AG10803 (cell line): ENCODE results near the gene RRH.
"Not testable (repeated sequence)": the region's sequence is repeated elsewhere in the genome, so short reads cannot be mapped to it uniquely, and the experiment has no call there.

Experiments
- DNase-seq: peaks from one replicate; pipeline ENCODE4 v3.0.0; 2010; ENCODE audit warnings: low read depth
- H3K4me3 ChIP-seq: 2 replicates; pipeline ENCODE4 v1.5.1; 2011; ENCODE audit warnings: mild to moderate bottlenecking, low read length, control low read depth
- CTCF ChIP-seq: conservative IDR thresholded peaks from 2 replicates; pipeline ENCODE4 v1.5.1; 2011; ENCODE audit warnings: mild to moderate bottlenecking, low read length, control low read depth, inconsistent platforms

RRH gene

DNA sequence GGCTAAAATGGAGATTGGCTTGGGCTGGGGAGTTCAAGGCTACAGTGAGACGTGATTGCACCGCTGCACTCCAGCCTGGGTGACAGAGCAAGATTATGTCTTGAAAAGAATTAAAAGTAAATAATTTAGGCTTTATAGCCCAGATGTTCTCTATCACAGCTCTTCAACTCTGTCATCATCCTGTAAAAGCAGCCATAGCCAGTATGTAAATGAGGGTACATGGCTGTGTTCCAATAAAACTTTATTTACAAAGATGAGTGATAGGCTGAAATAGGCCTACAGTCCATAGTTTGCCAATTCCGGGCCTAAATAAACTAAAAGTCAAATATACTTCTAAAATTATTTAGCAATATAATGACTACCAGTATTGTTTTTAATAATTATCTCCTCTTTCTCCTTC lies 9.2 kb downstream of the RRH start:
- no peak for DNase-seq
- no peak for TF ChIP-seq CTCF
- no peak overlapping the region for H3K4me3 ChIP-seq

DNA sequence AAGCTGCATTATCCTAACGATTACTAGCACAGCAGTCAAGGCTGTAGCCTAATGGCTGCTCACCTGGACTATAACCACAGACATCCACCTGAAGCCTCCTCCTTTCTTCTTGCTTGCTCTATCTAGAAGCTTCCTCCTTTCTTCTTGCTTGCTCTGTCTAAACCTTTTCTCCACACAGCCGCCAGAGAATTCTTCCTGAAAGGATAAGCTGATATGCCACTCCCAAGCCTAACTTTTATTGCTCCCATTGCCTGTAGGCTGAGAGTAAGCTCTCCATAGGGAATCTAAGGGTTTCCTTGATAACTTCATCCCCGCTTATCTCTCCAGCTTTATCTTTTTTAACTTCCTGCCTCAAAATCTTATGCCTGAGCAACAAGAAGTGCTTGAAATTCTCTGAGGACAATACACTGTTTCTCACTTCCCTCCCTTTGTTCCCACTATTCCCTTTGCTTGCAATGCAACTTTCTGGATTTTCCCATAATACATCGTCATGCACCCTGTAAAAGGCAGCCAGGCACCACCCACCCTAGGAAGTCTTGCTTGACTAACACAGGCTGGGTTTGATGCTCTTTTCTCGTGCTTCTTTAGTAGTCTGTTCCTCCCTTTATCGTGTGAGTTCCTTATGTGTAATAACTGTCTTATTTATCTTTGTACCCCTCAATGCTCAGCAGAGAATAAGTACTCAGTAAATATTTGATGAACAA lies 18.8 kb downstream of the RRH start:
- H3K4me3 ChIP-seq = no peak overlapping the region
- DNase-seq = no peak

GRCh38 chr4:109847896-109848442 lies 20.2 kb downstream of the RRH start, which contains the start of gene LRIT3:
Gene LRIT3 (plus strand): TSS chr4:109848107. CDS start chr4:109848202, 95 bp downstream.
- TF ChIP-seq CTCF = no peak
- H3K4me3 ChIP-seq = no peak within 1 kb of the TSS
- DNase-seq = no peak

More for the DNA sequence above, 18.8 kb downstream of the RRH start:
- no peak for TF ChIP-seq CTCF

DNA sequence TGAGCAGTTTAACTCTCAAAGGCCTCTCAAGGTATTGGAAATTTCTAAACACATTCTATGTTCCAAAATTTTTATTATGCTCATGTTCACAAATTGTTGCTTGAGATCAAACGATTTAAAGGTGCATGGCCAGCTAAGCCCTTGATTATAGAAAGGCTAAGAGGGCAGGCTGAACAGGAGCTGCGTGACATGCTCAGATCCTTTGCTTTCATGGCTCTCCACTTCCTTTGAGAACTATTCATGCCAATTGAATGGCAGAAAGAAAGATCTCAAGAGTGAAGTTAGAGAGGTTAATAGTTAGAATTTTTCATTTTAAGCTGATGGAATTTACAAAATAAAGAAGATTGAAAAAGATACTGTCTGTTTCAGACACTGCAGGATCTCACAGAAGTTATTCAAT lies 20.7 kb downstream of the RRH start:
- no peak overlapping the region for H3K4me3 ChIP-seq
- no peak for DNase-seq
- TF ChIP-seq CTCF = no peak

DNA sequence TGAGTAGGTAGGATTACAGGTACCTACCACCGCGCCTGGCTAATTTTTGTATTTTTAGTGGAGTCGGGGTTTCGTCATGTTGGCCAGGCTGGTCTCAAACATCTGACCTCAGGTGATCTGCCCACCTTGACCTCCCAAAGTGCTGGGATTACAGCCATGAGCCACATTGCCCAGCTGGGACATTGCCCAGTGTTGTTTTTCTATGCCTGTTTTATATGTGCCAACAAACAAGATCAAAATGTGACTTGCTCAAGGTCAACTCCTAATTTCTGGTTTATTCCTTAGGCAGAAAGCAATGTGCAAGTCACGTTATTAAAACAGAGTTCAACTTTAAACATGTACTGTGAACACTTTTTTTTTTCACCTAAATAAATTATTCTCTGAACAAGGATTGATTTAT lies 22.8 kb downstream of the RRH start:
- no peak for DNase-seq
- TF ChIP-seq CTCF = no peak
- H3K4me3 ChIP-seq = no peak overlapping the region

DNA sequence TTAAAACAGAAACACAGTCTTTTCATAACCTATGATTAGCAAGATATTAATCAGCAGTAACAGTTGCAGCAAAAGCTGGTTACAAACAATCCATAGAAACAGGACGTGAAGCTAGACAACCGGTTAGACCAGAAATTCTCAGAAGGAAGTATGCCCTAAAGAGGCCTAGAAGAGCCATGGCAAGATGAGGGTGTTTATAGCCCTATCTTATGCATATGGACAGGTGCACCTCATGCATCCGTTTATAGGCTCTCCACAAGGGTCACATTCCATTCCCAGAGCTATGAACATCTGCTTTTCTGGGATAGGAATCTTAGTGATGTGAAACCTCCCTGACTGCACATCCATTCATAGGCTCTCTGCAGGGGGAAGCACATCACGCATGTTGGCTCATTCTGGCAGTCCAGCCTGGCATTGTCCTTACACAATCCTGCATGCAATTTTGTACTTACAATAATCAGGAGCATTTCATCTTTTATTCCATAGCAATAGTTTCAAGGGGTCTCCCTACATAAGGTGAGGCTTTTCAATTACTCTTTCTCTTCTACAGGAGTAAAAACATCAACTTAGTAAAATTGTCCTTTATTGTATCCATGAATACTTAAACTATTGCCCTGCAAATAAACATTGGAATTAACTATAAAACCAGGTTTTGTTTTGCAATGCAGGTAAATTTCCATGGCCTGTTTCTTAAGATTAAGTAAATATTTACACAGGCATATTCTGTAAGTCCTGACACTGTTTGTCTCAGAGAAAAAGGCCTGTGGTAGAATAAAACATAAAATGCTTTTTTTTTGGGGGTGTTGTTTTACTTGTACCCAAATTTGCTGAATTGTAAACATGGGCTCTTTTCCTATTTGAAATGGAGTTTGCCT lies 31.9 kb downstream of the RRH start:
- DNase-seq = not testable (repeated sequence)

DNA sequence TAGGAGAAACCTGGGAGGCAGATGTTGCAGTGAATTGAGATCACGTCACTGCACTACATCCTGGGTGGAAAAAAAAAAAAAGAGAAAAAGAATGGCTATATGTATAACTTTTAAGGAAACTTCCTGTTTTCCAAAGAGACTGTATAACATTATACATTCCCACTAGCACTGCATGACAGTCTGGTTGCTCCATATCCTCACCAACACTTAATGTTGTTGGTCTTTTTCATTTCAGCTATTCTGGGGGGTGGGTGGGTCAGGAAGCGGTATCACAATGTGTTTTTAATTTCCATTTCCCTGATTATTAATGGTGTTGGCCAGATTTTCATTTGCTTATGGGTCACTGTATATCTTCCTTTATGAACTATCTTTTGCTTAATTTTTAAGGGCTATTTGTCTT lies 33.5 kb downstream of the RRH start:
- DNase-seq = no peak
- TF ChIP-seq CTCF = no peak
- no peak overlapping the region for H3K4me3 ChIP-seq

More for the DNA sequence above, 31.9 kb downstream of the RRH start:
- not testable (repeated sequence) for H3K4me3 ChIP-seq
